Naive thymus-derived CD4-positive, alpha-beta T cell (primary cell): Measurements from ENCODE around the gene CITED4. TPM values are rescaled to one million over a fixed set of nuclear protein-coding genes. Genes with fewer than 3 reads are reported as not detected.

ENCODE experiments used
- ATAC-seq: fragments of 150-1000 bp; cut with Tn5 transposase; 2 replicates; pipeline ENCODE4 v1.10.0; 2021; ENCODE audit warnings: mild to moderate bottlenecking, moderate library complexity
- CTCF ChIA-PET: fragments of 350-600 bp; sonication (Branson Sonifier 250); formaldehyde crosslinking; loops from one replicate; lab custom pipeline; 2021; ENCODE audit warnings: antibody characterized with exemption; lab: Charles Lee
- POLR2A ChIA-PET: fragments of 350-600 bp; sonication (Branson Sonifier 250); formaldehyde crosslinking; loops from one replicate; lab custom pipeline; 2021; ENCODE audit warnings: antibody characterized with exemption, inconsistent platforms; lab: Charles Lee
- DNase-seq, 9 donors: peaks; one replicate each; pipeline versions ENCODE4 v3.0.0 to v3.0.0-alpha.2; 2020 to 2022; ENCODE audit warnings: mixed read lengths in 1 of 9
- H3K27ac ChIP-seq: one replicate; pipeline ENCODE4 v1.7.0; 2013; ENCODE audit warnings: mild to moderate bottlenecking, low read depth, low read length, moderate library complexity
- H3K27me3 ChIP-seq, 2 donors: one replicate each; pipeline ENCODE4 v1.7.0; 2013; ENCODE audit warnings: low read length in 2 of 2, mild to moderate bottlenecking in 2 of 2, moderate library complexity in 2 of 2; ENCODE audit not compliant: control insufficient read depth in 2 of 2, insufficient read depth in 2 of 2
- H3K36me3 ChIP-seq, 3 experiments: 1 replicate in 2 of 3; 2 replicates in 1 of 3; pipeline ENCODE4 v1.7.0; 2013; ENCODE audit warnings: low read length in 3 of 3, mild to moderate bottlenecking in 3 of 3, moderate library complexity in 1 of 3; ENCODE audit not compliant: insufficient read depth in 3 of 3, control insufficient read depth in 2 of 3
- H3K4me1 ChIP-seq, 2 donors: one replicate each; pipeline ENCODE4 v1.7.0; 2013; ENCODE audit warnings: low read length in 2 of 2, mild to moderate bottlenecking in 2 of 2, moderate library complexity in 1 of 2; ENCODE audit not compliant: control insufficient read depth in 2 of 2, insufficient read depth in 2 of 2
- H3K4me3 ChIP-seq: 2 replicates; pipeline ENCODE4 v1.7.0; 2013; ENCODE audit warnings: mild to moderate bottlenecking, low read length
- H3K9me3 ChIP-seq, 3 experiments: 1 replicate in 2 of 3; 2 replicates in 1 of 3; pipeline ENCODE4 v1.7.0; 2013; ENCODE audit warnings: low read length in 3 of 3; ENCODE audit not compliant: control insufficient read depth in 2 of 3
- H3K27ac Mint-ChIP-seq, 9 donors: one replicate each; pipeline ENCODE4 v1.8.0; 2020 to 2022; ENCODE audit warnings: mixed read lengths in 9 of 9, mild to moderate bottlenecking in 8 of 9, moderate library complexity in 5 of 9, inconsistent platforms in 2 of 9
- H3K27me3 Mint-ChIP-seq, 5 donors: one replicate each; pipeline ENCODE4 v1.8.0; 2021 to 2022; ENCODE audit warnings: mixed read lengths in 5 of 5, mild to moderate bottlenecking in 1 of 5
- H3K36me3 Mint-ChIP-seq, 5 donors: one replicate each; pipeline ENCODE4 v1.8.0; 2020 to 2022; ENCODE audit warnings: mixed read lengths in 5 of 5, mild to moderate bottlenecking in 3 of 5, inconsistent platforms in 1 of 5
- H3K4me1 Mint-ChIP-seq, 7 donors: one replicate each; pipeline ENCODE4 v1.8.0; 2020 to 2022; ENCODE audit warnings: mixed read lengths in 7 of 7, mild to moderate bottlenecking in 3 of 7, inconsistent platforms in 1 of 7
- H3K4me3 Mint-ChIP-seq, 10 donors: one replicate each; pipeline ENCODE4 v1.8.0; 2020 to 2022; ENCODE audit warnings: mild to moderate bottlenecking in 10 of 10, mixed read lengths in 10 of 10, moderate library complexity in 6 of 10, inconsistent platforms in 2 of 10
- H3K9me3 Mint-ChIP-seq, 11 donors: one replicate each; pipeline ENCODE4 v1.8.0; 2020 to 2022; ENCODE audit warnings: mixed read lengths in 11 of 11, mild to moderate bottlenecking in 4 of 11, inconsistent platforms in 1 of 11, moderate library complexity in 1 of 11
- intact Hi-C, 2 donors: fragments of 100-400 bp; cut with micrococcal nuclease; formaldehyde crosslinking; loops; one replicate each; pipeline ENCODE4 v1.15.1; 2023
- polyA plus RNA-seq, 2 donors: library from polyadenylated mRNA; unstranded; fragments of 300-500 nt; fragmentation: Illumina TruSeq; gene quantifications; one replicate each; pipeline ENCODE4 v1.2.3, GENCODE V29; 2021
- total RNA-seq, 6 experiments: library from RNA in 5 of 6; stranded (reverse) in 5 of 6; gene quantifications; 1 replicate in 5 of 6; 2 replicates in 1 of 6; pipeline ENCODE4 v1.2.3 and lab custom pipeline; 2021 to 2026

CITED4 gene
- total and polyA plus RNA-seq, 7 experiments from 2014 or later: 20.5 to 42.8 (median 28.9) TPM

DNA sequence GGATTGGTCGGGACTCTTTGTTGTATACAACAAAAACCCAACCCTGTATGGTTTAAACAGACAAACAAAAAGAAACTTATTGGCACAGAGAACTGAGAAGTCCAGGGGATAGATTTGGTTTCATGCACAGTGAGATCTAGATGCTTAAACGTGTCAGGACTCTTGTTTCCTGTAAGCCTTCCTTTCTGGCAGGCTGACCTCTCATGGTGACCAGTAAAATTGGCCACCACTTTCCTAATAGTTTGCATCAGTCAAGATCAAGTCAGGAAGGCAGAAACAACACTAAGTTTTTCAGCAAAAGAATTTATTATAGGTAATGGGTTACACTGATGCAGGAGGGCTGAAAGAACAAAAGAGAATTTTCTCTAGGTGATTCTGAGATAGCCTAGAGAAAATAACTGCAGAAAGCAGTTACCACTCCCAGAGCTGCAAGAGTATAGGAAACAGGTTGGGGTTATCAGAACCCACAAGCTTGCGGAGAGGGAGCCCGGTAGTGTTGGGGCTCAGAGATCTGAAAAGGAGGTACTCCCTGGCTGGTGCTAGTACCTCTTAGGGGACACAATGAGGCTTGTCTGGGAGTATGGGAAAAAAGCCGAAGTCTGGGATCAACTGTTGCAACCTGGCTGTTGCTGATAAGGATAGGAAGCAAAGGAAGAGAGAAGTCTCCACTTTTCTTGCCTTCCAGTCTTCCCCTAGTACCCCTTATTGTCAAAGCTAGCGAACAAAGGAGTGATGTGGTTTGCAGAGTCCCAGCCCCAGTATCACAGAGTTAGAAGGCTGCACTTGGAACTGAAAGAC lies 21.4 kb downstream of the CITED4 start:
- CTCF ChIA-PET: interaction anchor here (1.0 to 2.2 kb wide), 3 partner anchors 22 to 706 kb away, joined by 3 to 14 read pairs (median 3); partner anchors contain the start of gene CITED4
- intact Hi-C loops: loop anchor here in 1 of 2 donors (2.0 kb wide), 1 partner anchor 38 kb away; no protein-coding TSS in a partner anchor
- Mint-ChIP-seq H3K27ac (peak overlapping the region; percentile 19 to 84 (median 65)), H3K36me3 (peaks cover 0 to 8% (median 5%) of the 10 kb centered on the region in 5 donors), H3K4me1 (peaks cover 20 to 44% (median 39%) of the 10 kb centered on the region in 7 donors), H3K9me3 (peaks cover 0 to 6% (median 3%) of the 10 kb centered on the region in 11 donors), H3K27me3 (peaks cover 0 to 5% (median 0%) of the 10 kb centered on the region in 5 donors), H3K4me3 (peak overlapping the region; percentile 16 to 78 (median 64))
- Histone ChIP-seq H3K27me3 (no peaks in the 10 kb centered on the region), H3K36me3 (no peaks in the 10 kb centered on the region), H3K4me1 (peaks cover 3 to 26% of the 10 kb centered on the region in 2 donors), H3K27ac (peak overlapping the region; percentile 2), H3K4me3 (no peak overlapping the region), H3K9me3 (no peaks in the 10 kb centered on the region)
- POLR2A ChIA-PET: interaction anchor here (0.8 to 1.2 kb wide), 2 partner anchors 22 to 66 kb away, joined by 3 to 4 read pairs; partner anchors contain the start of gene CITED4
- peak in 6 of 9 donors; percentile 20 to 62 (median 52) for DNase-seq
- peak; percentile 71 for ATAC-seq

DNA sequence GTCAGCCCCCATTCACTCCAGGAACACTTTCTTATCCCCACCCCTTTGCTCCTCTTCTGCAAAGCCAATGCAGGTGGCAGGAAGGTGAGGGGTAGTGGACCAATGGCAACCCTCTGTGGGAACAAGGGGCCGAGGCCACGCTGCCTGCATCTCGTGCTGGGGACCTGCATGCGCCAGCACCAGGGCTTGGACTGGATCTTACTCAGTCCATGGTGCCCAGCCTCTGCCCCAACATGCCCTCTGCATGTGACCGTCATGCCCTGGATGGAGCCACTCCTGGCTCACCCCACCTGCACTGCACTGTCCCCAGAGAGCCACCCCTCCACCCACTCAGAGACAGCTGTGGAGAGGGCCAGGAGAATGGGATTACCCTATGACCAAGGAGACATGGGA lies 22.2 kb downstream of the CITED4 start:
- H3K9me3 Mint-ChIP-seq: peaks cover 0 to 6% (median 3%) of the 10 kb centered on the region in 11 donors
- intact Hi-C loops: loop anchor here in 1 of 2 donors (2.0 kb wide), 1 partner anchor 37 kb away; no protein-coding TSS in a partner anchor
- no peak overlapping the region for H3K27ac ChIP-seq
- peaks cover 2 to 25% of the 10 kb centered on the region in 2 donors for H3K4me1 ChIP-seq
- POLR2A ChIA-PET: interaction anchor here (0.6 to 1.3 kb wide), 2 partner anchors 22 to 148 kb away, joined by 3 to 5 read pairs; partner anchors contain the start of gene NFYC
- peaks cover 0 to 5% (median 0%) of the 10 kb centered on the region in 5 donors for H3K27me3 Mint-ChIP-seq
- no peaks in the 10 kb centered on the region for H3K27me3 ChIP-seq
- ATAC-seq (no peak), DNase-seq (no peak)
- peak overlapping the region in 3 of 9 donors; percentile 23 to 76 (median 64) for H3K27ac Mint-ChIP-seq
- peaks cover 17 to 37% (median 31%) of the 10 kb centered on the region in 7 donors for H3K4me1 Mint-ChIP-seq
- H3K4me3 ChIP-seq: no peak overlapping the region
- peaks cover 0 to 8% (median 5%) of the 10 kb centered on the region in 5 donors for H3K36me3 Mint-ChIP-seq
- H3K4me3 Mint-ChIP-seq: peak overlapping the region in 3 of 10 donors; percentile 16 to 68 (median 63)
- H3K9me3 ChIP-seq: no peaks in the 10 kb centered on the region
- CTCF ChIA-PET: interaction anchor here (1.5 to 2.7 kb wide), 2 partner anchors 10 to 65 kb away, joined by 3 to 14 read pairs; no protein-coding TSS in a partner anchor
- no peaks in the 10 kb centered on the region for H3K36me3 ChIP-seq

DNA sequence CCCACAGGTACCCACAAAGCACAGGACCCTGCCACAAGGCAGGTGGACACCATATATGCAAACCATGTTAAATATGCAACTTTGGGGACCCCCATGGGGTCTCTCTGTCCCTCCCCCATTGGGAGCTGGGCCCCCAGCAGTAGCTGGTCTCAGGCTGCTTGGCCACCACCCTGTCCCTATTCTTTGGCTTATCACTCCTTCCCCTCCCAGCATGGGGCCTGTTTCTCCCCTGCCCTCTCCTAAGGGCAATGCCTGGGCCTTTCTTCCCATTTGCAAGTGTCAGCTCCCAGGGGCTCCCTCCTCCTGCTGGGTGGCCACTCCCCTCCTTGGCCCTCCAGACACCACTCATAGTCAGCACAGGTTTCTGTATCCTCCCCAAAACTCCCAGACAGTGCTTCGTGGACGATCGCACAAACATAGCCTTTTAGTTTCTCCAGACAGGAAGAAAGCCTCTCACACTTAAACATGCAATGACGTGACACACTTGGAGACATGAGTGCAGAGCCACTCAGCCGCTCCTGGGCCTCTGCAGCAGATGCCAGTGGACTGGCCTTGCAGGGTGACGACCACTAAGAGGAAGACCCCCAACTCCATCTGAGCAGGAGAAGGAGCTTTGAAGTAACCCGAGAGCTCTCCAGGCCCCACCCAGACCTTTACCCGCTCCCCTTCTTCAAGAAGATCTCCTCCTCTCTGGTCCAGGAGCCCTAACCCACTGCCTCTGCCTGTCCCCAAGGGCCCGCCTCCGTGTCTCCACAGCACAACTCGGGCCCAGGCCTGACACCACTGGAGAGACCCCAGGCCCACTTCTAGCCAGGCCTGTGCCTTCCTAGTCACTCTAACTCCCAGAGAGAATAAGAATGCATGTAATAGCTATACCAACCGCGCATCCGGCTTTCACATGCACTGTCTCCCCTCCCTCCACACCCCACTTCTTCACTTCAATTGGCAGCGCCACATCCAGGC lies 22.9 kb downstream of the CITED4 start:
- Mint-ChIP-seq H3K4me1 (peaks cover 17 to 34% (median 28%) of the 10 kb centered on the region in 7 donors), H3K36me3 (peaks cover 0 to 5% (median 5%) of the 10 kb centered on the region in 5 donors), H3K9me3 (peaks cover 0 to 6% (median 3%) of the 10 kb centered on the region in 11 donors), H3K27ac (peak overlapping the region in 6 of 9 donors; percentile 25 to 76 (median 52)), H3K4me3 (peak overlapping the region in 1 of 10 donors; percentile 38), H3K27me3 (peaks cover 0 to 5% (median 0%) of the 10 kb centered on the region in 5 donors)
- ATAC-seq: no peak
- CTCF ChIA-PET: interaction anchor here (1.5 to 2.7 kb wide), 2 partner anchors 11 to 64 kb away, joined by 3 to 14 read pairs; no protein-coding TSS in a partner anchor
- no peaks in the 10 kb centered on the region for H3K9me3 ChIP-seq
- H3K27ac ChIP-seq: no peak overlapping the region
- H3K27me3 ChIP-seq: no peaks in the 10 kb centered on the region
- POLR2A ChIA-PET: interaction anchor here (0.6 to 1.3 kb wide), 2 partner anchors 21 to 148 kb away, joined by 3 to 5 read pairs; partner anchors contain the start of gene NFYC
- H3K36me3 ChIP-seq: no peaks in the 10 kb centered on the region
- H3K4me1 ChIP-seq: peaks cover 0 to 23% of the 10 kb centered on the region in 2 donors
- no peak for DNase-seq
- intact Hi-C loops: no loop called here
- no peak overlapping the region for H3K4me3 ChIP-seq

DNA sequence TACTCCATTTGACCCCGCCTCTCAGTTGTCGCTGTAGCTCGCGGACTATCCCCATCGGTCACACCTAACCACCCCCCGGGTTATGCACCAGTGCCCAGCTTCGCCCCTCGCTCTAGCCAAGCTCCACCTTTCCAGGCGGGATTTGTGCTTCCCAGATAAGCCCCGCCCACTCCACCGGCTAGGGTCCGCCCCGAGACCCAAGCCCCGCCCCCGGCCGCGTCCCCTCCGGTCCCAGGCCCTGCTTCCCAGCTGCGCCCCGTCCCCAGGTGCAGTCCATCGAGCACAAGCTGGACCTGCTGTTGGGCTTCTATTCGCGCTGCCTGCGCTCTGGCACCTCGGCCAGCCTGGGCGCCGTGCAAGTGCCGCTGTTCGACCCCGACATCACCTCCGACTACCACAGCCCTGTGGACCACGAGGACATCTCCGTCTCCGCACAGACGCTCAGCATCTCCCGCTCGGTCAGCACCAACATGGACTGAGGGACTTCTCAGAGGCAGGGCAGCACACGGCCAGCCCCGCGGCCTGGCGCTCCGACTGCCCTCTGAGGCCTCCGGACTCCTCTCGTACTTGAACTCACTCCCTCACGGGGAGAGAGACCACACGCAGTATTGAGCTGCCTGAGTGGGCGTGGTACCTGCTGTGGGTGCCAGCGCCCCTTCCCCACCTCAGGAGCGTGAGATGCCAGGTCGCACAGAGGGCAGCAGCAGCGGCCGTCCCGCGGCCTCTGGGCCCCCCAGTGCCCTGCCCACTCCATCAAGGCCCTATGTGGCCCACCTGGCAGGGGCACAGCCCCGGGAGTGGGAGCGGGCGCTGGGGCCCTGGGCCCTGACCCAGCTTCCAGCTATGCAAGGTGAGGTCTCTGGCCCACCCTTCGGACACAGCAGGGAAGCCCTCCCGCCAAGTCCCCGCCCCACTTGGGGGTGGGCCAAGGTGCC lies 23.9 kb downstream of the CITED4 start:
- Mint-ChIP-seq H3K4me1 (peaks cover 19 to 34% (median 25%) of the 10 kb centered on the region in 7 donors), H3K27ac (no peak overlapping the region), H3K36me3 (peaks cover 0 to 5% (median 5%) of the 10 kb centered on the region in 5 donors), H3K27me3 (peaks cover 0 to 5% (median 0%) of the 10 kb centered on the region in 5 donors), H3K9me3 (peaks cover 0 to 6% (median 3%) of the 10 kb centered on the region in 11 donors), H3K4me3 (no peak overlapping the region)
- H3K4me1 ChIP-seq: peaks cover 0 to 23% of the 10 kb centered on the region in 2 donors
- no peak overlapping the region for H3K4me3 ChIP-seq
- DNase-seq (no peak), ATAC-seq (no peak)
- no peaks in the 10 kb centered on the region for H3K27me3 ChIP-seq
- no peaks in the 10 kb centered on the region for H3K9me3 ChIP-seq
- H3K27ac ChIP-seq: no peak overlapping the region
- ChIA-PET POLR2A (no interaction called here), CTCF (interaction anchor here (1.5 to 2.7 kb wide), 2 partner anchors 12 to 63 kb away, joined by 3 to 14 read pairs; no protein-coding TSS in a partner anchor)
- no peaks in the 10 kb centered on the region for H3K36me3 ChIP-seq
- intact Hi-C loops: no loop called here

DNA sequence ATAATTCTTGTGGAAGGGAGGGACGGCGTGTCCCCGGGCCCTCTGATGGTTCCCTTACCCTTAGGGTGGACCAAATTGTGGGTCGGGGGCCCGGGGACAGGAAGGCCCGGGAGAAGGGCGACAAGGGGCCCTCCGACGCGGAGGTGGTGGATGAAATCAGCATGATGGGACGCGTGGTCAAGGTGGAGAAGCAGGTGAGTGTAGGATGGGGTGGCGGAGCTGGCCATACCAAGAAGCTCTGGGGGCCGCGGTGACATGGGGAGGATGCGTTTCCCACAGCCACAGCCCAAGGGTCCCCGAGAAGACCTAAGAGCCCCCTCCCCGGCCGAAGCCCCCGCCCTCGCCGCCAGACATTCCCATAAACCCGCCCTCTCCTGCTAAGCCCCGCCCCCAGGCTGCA lies 24.6 kb downstream of the CITED4 start:
- Mint-ChIP-seq H3K27me3 (peaks cover 0 to 4% (median 0%) of the 10 kb centered on the region in 5 donors), H3K9me3 (peaks cover 0 to 5% (median 2%) of the 10 kb centered on the region in 11 donors), H3K36me3 (peaks cover 0 to 5% (median 3%) of the 10 kb centered on the region in 5 donors), H3K4me1 (peaks cover 19 to 34% (median 25%) of the 10 kb centered on the region in 7 donors), H3K4me3 (no peak overlapping the region), H3K27ac (no peak overlapping the region)
- ATAC-seq (no peak), DNase-seq (no peak)
- ChIA-PET POLR2A (no interaction called here), CTCF (interaction anchor here (2.7 kb wide), 1 partner anchor 12 kb away, joined by 14 read pairs; no protein-coding TSS in a partner anchor)
- peaks cover 0 to 23% of the 10 kb centered on the region in 2 donors for H3K4me1 ChIP-seq
- H3K27me3 ChIP-seq: no peaks in the 10 kb centered on the region
- H3K27ac ChIP-seq: no peak overlapping the region
- no peaks in the 10 kb centered on the region for H3K9me3 ChIP-seq
- H3K4me3 ChIP-seq: no peak overlapping the region
- H3K36me3 ChIP-seq: no peaks in the 10 kb centered on the region
- intact Hi-C loops: no loop called here
